ENCODE results near the gene ERN1. TPM values are rescaled to one million over a fixed set of nuclear protein-coding genes. Genes with fewer than 3 reads are reported as not detected.

ERN1 gene
- total and polyA plus RNA-seq, 2 of the 13 experiments (the other 11 are each of a cell fraction or from before 2014, with no cell fraction given): 6.0 to 12.7 TPM

GRCh38 chr17:64081802-64082799 is 47.8 kb downstream of the ERN1 start (continued):
- TF ChIP-seq, protein P1, sequence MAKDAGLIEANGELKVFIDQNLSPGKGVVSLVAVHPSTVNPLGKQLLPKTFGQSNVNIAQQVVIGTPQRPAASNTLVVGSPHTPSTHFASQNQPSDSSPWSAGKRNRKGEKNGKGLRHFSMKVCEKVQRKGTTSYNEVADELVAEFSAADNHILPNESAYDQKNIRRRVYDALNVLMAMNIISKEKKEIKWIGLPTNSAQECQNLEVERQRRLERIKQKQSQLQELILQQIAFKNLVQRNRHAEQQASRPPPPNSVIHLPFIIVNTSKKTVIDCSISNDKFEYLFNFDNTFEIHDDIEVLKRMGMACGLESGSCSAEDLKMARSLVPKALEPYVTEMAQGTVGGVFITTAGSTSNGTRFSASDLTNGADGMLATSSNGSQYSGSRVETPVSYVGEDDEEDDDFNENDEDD (CRISPR knock-in tag; IDR thresholded peaks at IDR 0.05; ENCODE audit: borderline replicate concordance): peak; percentile 18
- TF ChIP-seq POGZ (CRISPR knock-in tag; IDR thresholded peaks at IDR 0.05) (peak; percentile 66), SMYD3 (CRISPR knock-in tag; IDR thresholded peaks at IDR 0.05) (peak; percentile 78; the same call in 1 of the 2 replicates), NFE2L2 (IDR thresholded peaks at IDR 0.05; ENCODE audit: low read length) (no peak), HMG20A (CRISPR knock-in tag; IDR thresholded peaks at IDR 0.05; ENCODE audit: borderline replicate concordance) (peak; percentile 98), NCOA2 (CRISPR knock-in tag; IDR thresholded peaks at IDR 0.05) (peak; percentile 94), MXI1 (IDR thresholded peaks at IDR 0.05; ENCODE audit: borderline replicate concordance, low read depth, low read length) (peak; percentile 83; the same call in 1 of the 3 replicates), ELF4 (CRISPR knock-in tag; IDR thresholded peaks at IDR 0.05; ENCODE audit: borderline replicate concordance) (peak; percentile 51; the same call in 1 of the 2 replicates), ZBTB20 (CRISPR knock-in tag; IDR thresholded peaks at IDR 0.05; ENCODE audit: borderline replicate concordance, low read depth) (peak; percentile 99; the same call in 1 of the 2 replicates), ZNF431 (CRISPR knock-in tag; IDR thresholded peaks at IDR 0.05; ENCODE audit: borderline replicate concordance, low read depth) (peak; percentile 91), ZNF510 (CRISPR knock-in tag; IDR thresholded peaks at IDR 0.05; ENCODE audit: low read depth) (peak; percentile 86; the same call in 1 of the 2 replicates), POLR2G (IDR thresholded peaks at IDR 0.05; ENCODE audit: low read depth, low read length) (peak; percentile 68), HNF4G (IDR thresholded peaks at IDR 0.05; ENCODE audit: borderline replicate concordance, low read depth, low read length) (peak; percentile 23), HNF4G (CRISPR knock-in tag; IDR thresholded peaks at IDR 0.05; ENCODE audit: borderline replicate concordance, low read depth) (peak; percentile 40; the same call in 1 of the 2 replicates), KDM6A (CRISPR knock-in tag; IDR thresholded peaks at IDR 0.05; ENCODE audit: low read depth) (peak; percentile 70), ZKSCAN8 (CRISPR knock-in tag; IDR thresholded peaks at IDR 0.05; ENCODE audit: borderline replicate concordance) (no peak), HNF4A (CRISPR knock-in tag; IDR thresholded peaks at IDR 0.05) (peak; percentile 48; the same call in 1 of the 2 replicates), TCF7 (IDR thresholded peaks at IDR 0.05; ENCODE audit: low read depth) (peak; percentile 83), PRPF4 (IDR thresholded peaks at IDR 0.05; ENCODE audit: low read depth, low read length, poor library complexity, severe bottlenecking) (no peak), ONECUT2 (CRISPR knock-in tag; IDR thresholded peaks at IDR 0.05) (no peak)
- TF ChIP-seq, protein P2, sequence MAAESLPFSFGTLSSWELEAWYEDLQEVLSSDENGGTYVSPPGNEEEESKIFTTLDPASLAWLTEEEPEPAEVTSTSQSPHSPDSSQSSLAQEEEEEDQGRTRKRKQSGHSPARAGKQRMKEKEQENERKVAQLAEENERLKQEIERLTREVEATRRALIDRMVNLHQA (CRISPR knock-in tag; IDR thresholded peaks at IDR 0.05): peak; percentile 98
- TF ChIP-seq, protein P3, sequence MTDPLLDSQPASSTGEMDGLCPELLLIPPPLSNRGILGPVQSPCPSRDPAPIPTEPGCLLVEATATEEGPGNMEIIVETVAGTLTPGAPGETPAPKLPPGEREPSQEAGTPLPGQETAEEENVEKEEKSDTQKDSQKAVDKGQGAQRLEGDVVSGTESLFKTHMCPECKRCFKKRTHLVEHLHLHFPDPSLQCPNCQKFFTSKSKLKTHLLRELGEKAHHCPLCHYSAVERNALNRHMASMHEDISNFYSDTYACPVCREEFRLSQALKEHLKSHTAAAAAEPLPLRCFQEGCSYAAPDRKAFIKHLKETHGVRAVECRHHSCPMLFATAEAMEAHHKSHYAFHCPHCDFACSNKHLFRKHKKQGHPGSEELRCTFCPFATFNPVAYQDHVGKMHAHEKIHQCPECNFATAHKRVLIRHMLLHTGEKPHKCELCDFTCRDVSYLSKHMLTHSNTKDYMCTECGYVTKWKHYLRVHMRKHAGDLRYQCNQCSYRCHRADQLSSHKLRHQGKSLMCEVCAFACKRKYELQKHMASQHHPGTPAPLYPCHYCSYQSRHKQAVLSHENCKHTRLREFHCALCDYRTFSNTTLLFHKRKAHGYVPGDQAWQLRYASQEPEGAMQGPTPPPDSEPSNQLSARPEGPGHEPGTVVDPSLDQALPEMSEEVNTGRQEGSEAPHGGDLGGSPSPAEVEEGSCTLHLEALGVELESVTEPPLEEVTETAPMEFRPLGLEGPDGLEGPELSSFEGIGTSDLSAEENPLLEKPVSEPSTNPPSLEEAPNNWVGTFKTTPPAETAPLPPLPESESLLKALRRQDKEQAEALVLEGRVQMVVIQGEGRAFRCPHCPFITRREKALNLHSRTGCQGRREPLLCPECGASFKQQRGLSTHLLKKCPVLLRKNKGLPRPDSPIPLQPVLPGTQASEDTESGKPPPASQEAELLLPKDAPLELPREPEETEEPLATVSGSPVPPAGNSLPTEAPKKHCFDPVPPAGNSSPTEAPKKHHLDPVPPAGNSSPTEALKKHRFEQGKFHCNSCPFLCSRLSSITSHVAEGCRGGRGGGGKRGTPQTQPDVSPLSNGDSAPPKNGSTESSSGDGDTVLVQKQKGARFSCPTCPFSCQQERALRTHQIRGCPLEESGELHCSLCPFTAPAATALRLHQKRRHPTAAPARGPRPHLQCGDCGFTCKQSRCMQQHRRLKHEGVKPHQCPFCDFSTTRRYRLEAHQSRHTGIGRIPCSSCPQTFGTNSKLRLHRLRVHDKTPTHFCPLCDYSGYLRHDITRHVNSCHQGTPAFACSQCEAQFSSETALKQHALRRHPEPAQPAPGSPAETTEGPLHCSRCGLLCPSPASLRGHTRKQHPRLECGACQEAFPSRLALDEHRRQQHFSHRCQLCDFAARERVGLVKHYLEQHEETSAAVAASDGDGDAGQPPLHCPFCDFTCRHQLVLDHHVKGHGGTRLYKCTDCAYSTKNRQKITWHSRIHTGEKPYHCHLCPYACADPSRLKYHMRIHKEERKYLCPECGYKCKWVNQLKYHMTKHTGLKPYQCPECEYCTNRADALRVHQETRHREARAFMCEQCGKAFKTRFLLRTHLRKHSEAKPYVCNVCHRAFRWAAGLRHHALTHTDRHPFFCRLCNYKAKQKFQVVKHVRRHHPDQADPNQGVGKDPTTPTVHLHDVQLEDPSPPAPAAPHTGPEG (CRISPR knock-in tag; IDR thresholded peaks at IDR 0.05): peak; percentile 31

Measured in HepG2 (cell line).